H7 (cell line): ENCODE results near the gene PFKM. TPM values are rescaled to one million over a fixed set of nuclear protein-coding genes. Genes with fewer than 3 reads are reported as not detected.
A peak's percentile ranks its signal among the peaks of the same experiment; 100 is the strongest.
"Not testable (repeated sequence)": the region's sequence is repeated elsewhere in the genome, so short reads cannot be mapped to it uniquely, and the experiment has no call there.

Experiments used
- DNase-seq: peaks from one replicate; pipeline ENCODE4 v3.0.0; 2012
- H3K27me3 ChIP-seq: 2 replicates; pipeline ENCODE4 v1.6.0; 2011; ENCODE audit warnings: mild to moderate bottlenecking, low read length; ENCODE audit not compliant: control insufficient read depth, insufficient read depth
- H3K36me3 ChIP-seq: replicated peaks from 2 replicates; pipeline ENCODE4 v1.5.1; 2011; ENCODE audit warnings: low read length; ENCODE audit not compliant: control insufficient read depth, insufficient read depth
- H3K4me3 ChIP-seq: 2 replicates; pipeline ENCODE4 v1.5.1; 2011; ENCODE audit warnings: low read depth, mild to moderate bottlenecking, control low read depth, low read length, moderate library complexity; ENCODE audit not compliant: insufficient read depth
- total RNA-seq: library from RNA; depleted of rRNA; stranded (reverse); fragments of >200 nt; shearing (Covaris generic); gene quantifications from 2 replicates; pipeline ENCODE4 v1.2.3, GENCODE V29; 2014

PFKM gene
- total RNA-seq, 1 experiment from 2014 or later: 61.5 TPM

- not testable (repeated sequence) for H3K4me3 ChIP-seq, H3K36me3 ChIP-seq, H3K27me3 ChIP-seq, DNase-seq
Measured at GRCh38 chr12:48125542-48125941, 6.4 kb downstream of the PFKM start.

GRCh38 chr12:48125985-48126384 lies 6.8 kb downstream of the PFKM start:
- H3K27me3 ChIP-seq: no peaks in the 10 kb centered on the region
- DNase-seq: no peak
- H3K36me3 ChIP-seq: peaks cover 11% of the 10 kb centered on the region
- no peak overlapping the region for H3K4me3 ChIP-seq

GRCh38 chr12:48126953-48127630 lies 7.9 kb downstream of the PFKM start:
- H3K27me3 ChIP-seq: no peaks in the 10 kb centered on the region
- H3K4me3 ChIP-seq: no peak overlapping the region
- no peak for DNase-seq
- peaks cover 11% of the 10 kb centered on the region for H3K36me3 ChIP-seq

- Histone ChIP-seq H3K4me3 (no peak overlapping the region), H3K36me3 (peaks cover 16% of the 10 kb centered on the region), H3K27me3 (no peaks in the 10 kb centered on the region)
- DNase-seq: no peak
Measured at GRCh38 chr12:48128800-48129199, 9.6 kb downstream of the PFKM start.

GRCh38 chr12:48129376-48129775 lies 10.2 kb downstream of the PFKM start:
- H3K4me3 ChIP-seq: no peak overlapping the region
- no peaks in the 10 kb centered on the region for H3K27me3 ChIP-seq
- no peak for DNase-seq
- H3K36me3 ChIP-seq: peaks cover 18% of the 10 kb centered on the region

GRCh38 chr12:48131517-48131916 lies 12.4 kb downstream of the PFKM start:
- DNase-seq: no peak
- H3K4me3 ChIP-seq: no peak overlapping the region
- no peaks in the 10 kb centered on the region for H3K27me3 ChIP-seq
- H3K36me3 ChIP-seq: peaks cover 25% of the 10 kb centered on the region

- H3K27me3 ChIP-seq: no peaks in the 10 kb centered on the region
- H3K36me3 ChIP-seq: peaks cover 25% of the 10 kb centered on the region
- no peak for DNase-seq
- no peak overlapping the region for H3K4me3 ChIP-seq
Measured at GRCh38 chr12:48132826-48133225, 13.7 kb downstream of the PFKM start.

- DNase-seq: no peak
- H3K27me3 ChIP-seq: no peaks in the 10 kb centered on the region
- peaks cover 32% of the 10 kb centered on the region for H3K36me3 ChIP-seq
- no peak overlapping the region for H3K4me3 ChIP-seq
Measured at GRCh38 chr12:48135027-48135426, 15.9 kb downstream of the PFKM start.

GRCh38 chr12:48142818-48143674 lies 23.9 kb downstream of the PFKM start:
- Histone ChIP-seq H3K4me3 (no peak overlapping the region), H3K36me3 (peaks cover 35% of the 10 kb centered on the region), H3K27me3 (no peaks in the 10 kb centered on the region)
- peak; percentile 43 for DNase-seq

- Histone ChIP-seq H3K36me3 (peaks cover 35% of the 10 kb centered on the region), H3K4me3 (no peak overlapping the region), H3K27me3 (no peaks in the 10 kb centered on the region)
- peak; percentile 28 for DNase-seq
Measured at GRCh38 chr12:48143898-48144297, 24.7 kb downstream of the PFKM start.

GRCh38 chr12:48145981-48146380 lies 26.8 kb downstream of the PFKM start:
- peaks cover 24% of the 10 kb centered on the region for H3K36me3 ChIP-seq
- no peaks in the 10 kb centered on the region for H3K27me3 ChIP-seq
- no peak for DNase-seq
- H3K4me3 ChIP-seq: no peak overlapping the region

GRCh38 chr12:48151103-48151771 lies 32.1 kb downstream of the PFKM start:
- Histone ChIP-seq H3K27me3 (no peaks in the 10 kb centered on the region), H3K4me3 (no peak overlapping the region), H3K36me3 (peaks cover 3% of the 10 kb centered on the region)
- no peak for DNase-seq

GRCh38 chr12:48155786-48156185 lies 36.6 kb downstream of the PFKM start:
- H3K27me3 ChIP-seq, DNase-seq, H3K36me3 ChIP-seq, H3K4me3 ChIP-seq: not testable (repeated sequence)

- Histone ChIP-seq H3K27me3 (no peaks in the 10 kb centered on the region; the same call in 1 of the 2 replicates), H3K36me3 (no peaks in the 10 kb centered on the region), H3K4me3 (peak overlapping the region; percentile 83)
- DNase-seq: peak; percentile 31
Measured at GRCh38 chr12:48156652-48157017, 37.5 kb downstream of the PFKM start.
